Right lobe of liver (tissue), 4 donors: ENCODE data around the gene C19orf44.

ENCODE experiments used
- POLR2A ChIP-seq: fragments of 450-650 bp; IDR thresholded peaks from one replicate; pipeline ENCODE4 v1.6.1; 2017; ENCODE audit warnings: antibody characterized with exemption, mild to moderate bottlenecking
- TF ChIP-seq, protein P1 (sequence below), 4 donors: fragments of 200-600 bp in 3 of 4; fragments of 450-650 bp in 1 of 4; IDR thresholded peaks; one replicate each; pipeline versions ENCODE4 v1.5.1 to v1.8.0; 2016 to 2022; ENCODE audit warnings: antibody characterized with exemption in 4 of 4, mild to moderate bottlenecking in 2 of 4
- donor health status: DM: no; HTN: no; CAD: no.
- donor health status: DM: no; HTN: no; CAD: no.
- donor health status: DM: no; HTN: yes; CAD: no.

GRCh38 chr19:16530540-16531379 lies 34.6 kb downstream of the C19orf44 start:
- TF ChIP-seq, protein P1, sequence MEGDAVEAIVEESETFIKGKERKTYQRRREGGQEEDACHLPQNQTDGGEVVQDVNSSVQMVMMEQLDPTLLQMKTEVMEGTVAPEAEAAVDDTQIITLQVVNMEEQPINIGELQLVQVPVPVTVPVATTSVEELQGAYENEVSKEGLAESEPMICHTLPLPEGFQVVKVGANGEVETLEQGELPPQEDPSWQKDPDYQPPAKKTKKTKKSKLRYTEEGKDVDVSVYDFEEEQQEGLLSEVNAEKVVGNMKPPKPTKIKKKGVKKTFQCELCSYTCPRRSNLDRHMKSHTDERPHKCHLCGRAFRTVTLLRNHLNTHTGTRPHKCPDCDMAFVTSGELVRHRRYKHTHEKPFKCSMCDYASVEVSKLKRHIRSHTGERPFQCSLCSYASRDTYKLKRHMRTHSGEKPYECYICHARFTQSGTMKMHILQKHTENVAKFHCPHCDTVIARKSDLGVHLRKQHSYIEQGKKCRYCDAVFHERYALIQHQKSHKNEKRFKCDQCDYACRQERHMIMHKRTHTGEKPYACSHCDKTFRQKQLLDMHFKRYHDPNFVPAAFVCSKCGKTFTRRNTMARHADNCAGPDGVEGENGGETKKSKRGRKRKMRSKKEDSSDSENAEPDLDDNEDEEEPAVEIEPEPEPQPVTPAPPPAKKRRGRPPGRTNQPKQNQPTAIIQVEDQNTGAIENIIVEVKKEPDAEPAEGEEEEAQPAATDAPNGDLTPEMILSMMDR (IDR thresholded peaks at IDR 0.05): no peak
- TF ChIP-seq POLR2A: no peak
